ENCODE results near the gene PLA2G6.

DNA sequence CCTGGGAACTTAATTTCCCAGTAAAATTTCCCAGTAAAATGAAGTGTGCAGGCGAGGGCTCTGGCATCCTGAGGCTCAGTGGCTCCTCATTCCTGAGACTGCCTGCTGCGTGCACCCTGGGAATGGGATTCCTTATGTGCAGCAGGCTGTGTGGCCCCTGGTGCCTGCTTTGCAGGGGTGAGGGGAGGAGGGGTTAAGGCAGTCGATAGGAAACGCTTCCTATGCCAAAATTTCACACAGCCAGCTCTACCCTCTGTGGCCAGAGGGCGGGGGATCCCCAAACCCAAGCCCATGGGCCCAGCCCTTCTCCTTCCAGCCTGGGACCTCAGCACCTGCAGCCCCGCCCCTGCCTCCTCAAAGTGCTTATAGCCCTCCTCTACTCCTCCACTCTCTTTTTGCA is 59.0 kb downstream of the PLA2G6 start:
- TF ChIP-seq MYC (IDR thresholded peaks at IDR 0.05; ENCODE audit: borderline replicate concordance, low read length) (no peak), CHD4 (IDR thresholded peaks at IDR 0.05; ENCODE audit: borderline replicate concordance) (no peak), CEBPB (IDR thresholded peaks at IDR 0.05) (no peak), POLR2A (IDR thresholded peaks at IDR 0.05; ENCODE audit: low read length) (no peak)
- TF ChIP-seq, protein P1, sequence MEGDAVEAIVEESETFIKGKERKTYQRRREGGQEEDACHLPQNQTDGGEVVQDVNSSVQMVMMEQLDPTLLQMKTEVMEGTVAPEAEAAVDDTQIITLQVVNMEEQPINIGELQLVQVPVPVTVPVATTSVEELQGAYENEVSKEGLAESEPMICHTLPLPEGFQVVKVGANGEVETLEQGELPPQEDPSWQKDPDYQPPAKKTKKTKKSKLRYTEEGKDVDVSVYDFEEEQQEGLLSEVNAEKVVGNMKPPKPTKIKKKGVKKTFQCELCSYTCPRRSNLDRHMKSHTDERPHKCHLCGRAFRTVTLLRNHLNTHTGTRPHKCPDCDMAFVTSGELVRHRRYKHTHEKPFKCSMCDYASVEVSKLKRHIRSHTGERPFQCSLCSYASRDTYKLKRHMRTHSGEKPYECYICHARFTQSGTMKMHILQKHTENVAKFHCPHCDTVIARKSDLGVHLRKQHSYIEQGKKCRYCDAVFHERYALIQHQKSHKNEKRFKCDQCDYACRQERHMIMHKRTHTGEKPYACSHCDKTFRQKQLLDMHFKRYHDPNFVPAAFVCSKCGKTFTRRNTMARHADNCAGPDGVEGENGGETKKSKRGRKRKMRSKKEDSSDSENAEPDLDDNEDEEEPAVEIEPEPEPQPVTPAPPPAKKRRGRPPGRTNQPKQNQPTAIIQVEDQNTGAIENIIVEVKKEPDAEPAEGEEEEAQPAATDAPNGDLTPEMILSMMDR (IDR thresholded peaks at IDR 0.05): no peak
- TF ChIP-seq, protein P2, sequence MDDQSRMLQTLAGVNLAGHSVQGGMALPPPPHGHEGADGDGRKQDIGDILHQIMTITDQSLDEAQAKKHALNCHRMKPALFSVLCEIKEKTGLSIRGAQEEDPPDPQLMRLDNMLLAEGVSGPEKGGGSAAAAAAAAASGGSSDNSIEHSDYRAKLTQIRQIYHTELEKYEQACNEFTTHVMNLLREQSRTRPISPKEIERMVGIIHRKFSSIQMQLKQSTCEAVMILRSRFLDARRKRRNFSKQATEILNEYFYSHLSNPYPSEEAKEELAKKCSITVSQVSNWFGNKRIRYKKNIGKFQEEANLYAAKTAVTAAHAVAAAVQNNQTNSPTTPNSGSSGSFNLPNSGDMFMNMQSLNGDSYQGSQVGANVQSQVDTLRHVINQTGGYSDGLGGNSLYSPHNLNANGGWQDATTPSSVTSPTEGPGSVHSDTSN (IDR thresholded peaks at IDR 0.05): no peak
- TF ChIP-seq, protein P3, sequence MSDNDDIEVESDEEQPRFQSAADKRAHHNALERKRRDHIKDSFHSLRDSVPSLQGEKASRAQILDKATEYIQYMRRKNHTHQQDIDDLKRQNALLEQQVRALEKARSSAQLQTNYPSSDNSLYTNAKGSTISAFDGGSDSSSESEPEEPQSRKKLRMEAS (IDR thresholded peaks at IDR 0.05): no peak
